HFF-Myc (cell line): ENCODE measurements around the gene NXPH1.

Source experiments
- DNase-seq: peaks from one replicate; pipeline ENCODE4 v3.0.0-alpha.2; 2011; ENCODE audit warnings: low read depth; ENCODE audit errors: extremely low read depth
- H3K4me3 ChIP-seq: replicated peaks from 2 replicates; pipeline ENCODE4 v1.5.1; 2011; ENCODE audit warnings: low read depth, mild to moderate bottlenecking, control low read depth, low read length
- CTCF ChIP-seq: IDR thresholded peaks from 2 replicates; pipeline ENCODE4 v1.5.1; 2012; ENCODE audit warnings: mild to moderate bottlenecking, low read depth, low read length, control low read depth; ENCODE audit errors: missing control alignments

The NXPH1 gene

GRCh38 chr7:8515640-8516185 lies 82.3 kb downstream of the NXPH1 start:
- no peak overlapping the region for H3K4me3 ChIP-seq
- no peak for DNase-seq
- TF ChIP-seq CTCF = no peak

- no peak for TF ChIP-seq CTCF
- no peak for DNase-seq
- H3K4me3 ChIP-seq = no peak overlapping the region
Observed at GRCh38 chr7:8516976-8517375, 83.6 kb downstream of the NXPH1 start.

- no peak for TF ChIP-seq CTCF
- DNase-seq = no peak
- H3K4me3 ChIP-seq = no peak overlapping the region
Observed at GRCh38 chr7:8528311-8528710, 94.9 kb downstream of the NXPH1 start.

GRCh38 chr7:8531991-8532515 lies 98.6 kb downstream of the NXPH1 start:
- no peak for TF ChIP-seq CTCF
- no peak for DNase-seq
- H3K4me3 ChIP-seq = no peak overlapping the region

- no peak for TF ChIP-seq CTCF
- no peak overlapping the region for H3K4me3 ChIP-seq
- DNase-seq = no peak
Observed at GRCh38 chr7:8536431-8536830, 103.0 kb downstream of the NXPH1 start.

- no peak overlapping the region for H3K4me3 ChIP-seq
- no peak for DNase-seq
- TF ChIP-seq CTCF = no peak
Observed at GRCh38 chr7:8549046-8549445, 115.6 kb downstream of the NXPH1 start.

- no peak for DNase-seq
- no peak for TF ChIP-seq CTCF
- no peak overlapping the region for H3K4me3 ChIP-seq
Observed at GRCh38 chr7:8560501-8560900, 127.1 kb downstream of the NXPH1 start.
